ENCODE results near the gene ZNF208. TPM values are rescaled to one million over a fixed set of nuclear protein-coding genes. Genes with fewer than 3 reads are reported as not detected.

Gene ZNF208
- total RNA-seq, 1 donor from 2014 or later = not detected

DNA sequence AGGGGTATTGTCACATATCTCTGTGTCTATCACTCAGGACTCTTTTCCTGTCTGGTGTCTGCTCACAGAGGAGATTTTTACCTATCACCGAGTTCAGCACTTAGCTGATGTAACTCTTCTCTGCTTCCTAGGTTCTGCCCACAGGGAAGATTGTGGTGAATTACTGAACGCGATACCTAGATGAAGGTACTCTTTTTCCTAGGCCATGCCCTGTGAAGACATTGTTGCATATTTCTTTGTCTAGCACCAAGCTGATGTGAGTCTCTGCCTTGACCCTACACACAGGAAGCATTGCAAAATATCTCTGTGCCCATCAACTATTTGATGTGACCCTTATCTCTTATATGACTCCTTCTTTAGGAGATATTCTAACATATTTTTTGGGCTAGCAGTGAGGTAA lies 102.7 kb downstream of the ZNF208 start:
- TF ChIP-seq, protein P1, sequence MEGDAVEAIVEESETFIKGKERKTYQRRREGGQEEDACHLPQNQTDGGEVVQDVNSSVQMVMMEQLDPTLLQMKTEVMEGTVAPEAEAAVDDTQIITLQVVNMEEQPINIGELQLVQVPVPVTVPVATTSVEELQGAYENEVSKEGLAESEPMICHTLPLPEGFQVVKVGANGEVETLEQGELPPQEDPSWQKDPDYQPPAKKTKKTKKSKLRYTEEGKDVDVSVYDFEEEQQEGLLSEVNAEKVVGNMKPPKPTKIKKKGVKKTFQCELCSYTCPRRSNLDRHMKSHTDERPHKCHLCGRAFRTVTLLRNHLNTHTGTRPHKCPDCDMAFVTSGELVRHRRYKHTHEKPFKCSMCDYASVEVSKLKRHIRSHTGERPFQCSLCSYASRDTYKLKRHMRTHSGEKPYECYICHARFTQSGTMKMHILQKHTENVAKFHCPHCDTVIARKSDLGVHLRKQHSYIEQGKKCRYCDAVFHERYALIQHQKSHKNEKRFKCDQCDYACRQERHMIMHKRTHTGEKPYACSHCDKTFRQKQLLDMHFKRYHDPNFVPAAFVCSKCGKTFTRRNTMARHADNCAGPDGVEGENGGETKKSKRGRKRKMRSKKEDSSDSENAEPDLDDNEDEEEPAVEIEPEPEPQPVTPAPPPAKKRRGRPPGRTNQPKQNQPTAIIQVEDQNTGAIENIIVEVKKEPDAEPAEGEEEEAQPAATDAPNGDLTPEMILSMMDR (IDR thresholded peaks at IDR 0.05; ENCODE audit: partially characterized antibody, unreplicated experiment) = no peak
- Mint-ChIP-seq H3K9me3 (ENCODE audit: unreplicated experiment) (peaks cover 9% of the 10 kb centered on the region), H3K4me3 (ENCODE audit: unreplicated experiment) (no peak overlapping the region)

DNA sequence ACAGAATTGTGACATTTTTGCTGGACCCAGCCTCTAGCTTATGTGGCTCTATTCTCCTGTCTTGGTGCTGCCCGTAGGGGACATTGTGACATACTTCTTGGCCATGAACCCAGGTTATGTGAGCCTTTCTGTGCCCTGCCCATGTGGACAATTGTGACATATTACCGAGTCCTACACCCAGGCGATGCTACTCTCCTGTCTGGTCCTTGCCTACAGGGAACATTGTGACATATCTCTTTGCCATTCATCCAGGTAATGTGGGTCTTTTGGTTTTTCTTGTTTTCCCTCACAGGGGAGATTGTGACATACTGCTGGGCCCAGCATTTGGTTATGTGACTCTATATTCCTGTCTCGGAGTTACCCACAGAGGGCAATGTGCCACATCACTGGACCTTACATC lies 103.2 kb downstream of the ZNF208 start:
- Mint-ChIP-seq H3K27ac (ENCODE audit: unreplicated experiment) (no peak overlapping the region), H3K4me3 (ENCODE audit: unreplicated experiment) (no peak overlapping the region), H3K9me3 (ENCODE audit: unreplicated experiment) (peaks cover 9% of the 10 kb centered on the region), H3K4me1 (ENCODE audit: low read depth, unreplicated experiment) (no peaks in the 10 kb centered on the region), H3K27me3 (ENCODE audit: unreplicated experiment) (no peaks in the 10 kb centered on the region), H3K36me3 (ENCODE audit: unreplicated experiment) (peaks cover 25% of the 10 kb centered on the region)
- no peak for DNase-seq
- TF ChIP-seq, protein P1 (IDR thresholded peaks at IDR 0.05; ENCODE audit: partially characterized antibody, unreplicated experiment) = no peak

More for the DNA sequence above, 102.7 kb downstream of the ZNF208 start:
- H3K4me1 Mint-ChIP-seq (ENCODE audit: low read depth, unreplicated experiment) = no peaks in the 10 kb centered on the region
- H3K27ac Mint-ChIP-seq (ENCODE audit: unreplicated experiment) = no peak overlapping the region
- H3K27me3 Mint-ChIP-seq (ENCODE audit: unreplicated experiment) = no peaks in the 10 kb centered on the region
- DNase-seq = no peak
- H3K36me3 Mint-ChIP-seq (ENCODE audit: unreplicated experiment) = peaks cover 25% of the 10 kb centered on the region

- TF ChIP-seq, protein P1 (IDR thresholded peaks at IDR 0.05; ENCODE audit: partially characterized antibody, unreplicated experiment) = no peak
- H3K27ac Mint-ChIP-seq (ENCODE audit: unreplicated experiment) = no peak overlapping the region
- peaks cover 13% of the 10 kb centered on the region for H3K36me3 Mint-ChIP-seq (ENCODE audit: unreplicated experiment)
- no peaks in the 10 kb centered on the region for H3K27me3 Mint-ChIP-seq (ENCODE audit: unreplicated experiment)
- no peak for DNase-seq
- H3K4me1 Mint-ChIP-seq (ENCODE audit: low read depth, unreplicated experiment) = no peaks in the 10 kb centered on the region
- no peak overlapping the region for H3K4me3 Mint-ChIP-seq (ENCODE audit: unreplicated experiment)
- H3K9me3 Mint-ChIP-seq (ENCODE audit: unreplicated experiment) = peaks cover 9% of the 10 kb centered on the region
Measured at GRCh38 chr19:21902571-21902970, 108.2 kb downstream of the ZNF208 start.

DNA sequence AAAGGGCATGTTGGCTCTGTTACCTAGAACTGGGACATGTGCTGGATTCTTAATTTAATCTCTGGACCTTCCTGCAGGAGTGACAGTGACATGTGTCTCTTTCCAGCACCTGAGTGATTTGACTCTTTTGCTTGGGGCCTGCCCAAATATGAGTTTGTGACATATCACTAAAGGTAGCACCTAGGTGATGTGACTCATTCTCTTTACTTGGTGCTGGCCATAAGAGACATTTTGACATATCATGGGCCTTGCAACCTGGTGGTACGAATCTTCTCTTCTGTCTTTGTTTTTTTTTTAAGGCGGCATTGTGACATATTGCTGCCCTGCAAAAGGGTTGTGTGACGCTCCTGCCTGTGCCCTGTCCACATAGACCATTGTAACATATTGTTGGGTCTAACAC lies 108.9 kb downstream of the ZNF208 start:
- peaks cover 13% of the 10 kb centered on the region for H3K36me3 Mint-ChIP-seq (ENCODE audit: unreplicated experiment)
- peaks cover 12% of the 10 kb centered on the region for H3K9me3 Mint-ChIP-seq (ENCODE audit: unreplicated experiment)
- no peak overlapping the region for H3K4me3 Mint-ChIP-seq (ENCODE audit: unreplicated experiment)

DNA sequence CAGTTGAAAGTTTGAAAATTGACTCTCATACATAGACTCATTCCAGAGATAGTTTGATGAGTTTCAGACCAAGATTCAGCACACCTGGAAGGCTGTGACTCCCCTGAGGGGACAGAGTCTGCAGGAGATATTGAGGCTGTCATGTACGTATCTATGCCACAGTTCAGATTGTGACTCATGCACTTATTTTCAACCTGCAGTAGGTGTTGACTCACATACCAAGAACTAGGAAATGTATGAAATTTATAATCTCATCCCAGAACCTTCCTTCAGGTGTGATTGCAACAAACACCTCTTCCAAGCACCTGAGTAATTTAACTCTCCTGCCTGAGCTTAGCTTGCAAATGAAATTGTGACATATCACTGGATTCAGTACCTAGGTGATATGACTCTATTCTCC lies 110.3 kb downstream of the ZNF208 start:
- no peaks in the 10 kb centered on the region for H3K27me3 Mint-ChIP-seq (ENCODE audit: unreplicated experiment)
- DNase-seq = no peak
- H3K27ac Mint-ChIP-seq (ENCODE audit: unreplicated experiment) = no peak overlapping the region
- H3K9me3 Mint-ChIP-seq (ENCODE audit: unreplicated experiment) = peaks cover 17% of the 10 kb centered on the region
- H3K4me3 Mint-ChIP-seq (ENCODE audit: unreplicated experiment) = no peak overlapping the region
- TF ChIP-seq, protein P1 (IDR thresholded peaks at IDR 0.05; ENCODE audit: partially characterized antibody, unreplicated experiment) = no peak
- peaks cover 8% of the 10 kb centered on the region for H3K36me3 Mint-ChIP-seq (ENCODE audit: unreplicated experiment)
- no peaks in the 10 kb centered on the region for H3K4me1 Mint-ChIP-seq (ENCODE audit: low read depth, unreplicated experiment)

More for the DNA sequence above, 108.9 kb downstream of the ZNF208 start:
- no peaks in the 10 kb centered on the region for H3K4me1 Mint-ChIP-seq (ENCODE audit: low read depth, unreplicated experiment)
- TF ChIP-seq, protein P1 (IDR thresholded peaks at IDR 0.05; ENCODE audit: partially characterized antibody, unreplicated experiment) = no peak
- no peaks in the 10 kb centered on the region for H3K27me3 Mint-ChIP-seq (ENCODE audit: unreplicated experiment)
- H3K27ac Mint-ChIP-seq (ENCODE audit: unreplicated experiment) = no peak overlapping the region
- DNase-seq = no peak
